ENCODE data around the gene RERE. TPM values are rescaled to one million over a fixed set of nuclear protein-coding genes. Genes with fewer than 3 reads are reported as not detected.
"Not testable (repeated sequence)": the region's sequence is repeated elsewhere in the genome, so short reads cannot be mapped to it uniquely, and the experiment has no call there.

The RERE gene
- total RNA-seq, 1 experiment from 2014 or later: 73.4 TPM

- ChIA-PET CTCF (no interaction called here), POLR2A (ENCODE audit: unreplicated experiment) (no interaction called here)
- no peak overlapping the region for H2AFZ ChIP-seq
- no peaks in the 10 kb centered on the region; the same call in 1 of the 2 replicates for H4K20me1 ChIP-seq (ENCODE audit: insufficient read depth)
- no peak overlapping the region for H3K4me2 ChIP-seq
- no peaks in the 10 kb centered on the region for H3K79me2 ChIP-seq (ENCODE audit: low read depth)
- DNase-seq: no peak
- no peaks in the 10 kb centered on the region for H3K36me3 ChIP-seq (ENCODE audit: low read depth)
- H3K9me2 ChIP-seq (ENCODE audit: insufficient read depth): no peaks in the 10 kb centered on the region
- H3K27ac ChIP-seq: no peak overlapping the region
- BruUV-seq (replicated peaks): no TSS peak
- H3K4me3 ChIP-seq: no peak overlapping the region
- H3K9me3 ChIP-seq (ENCODE audit: insufficient read depth, low read depth): no peaks in the 10 kb centered on the region
- H3K27me3 ChIP-seq (ENCODE audit: insufficient read depth, low read depth): no peaks in the 10 kb centered on the region
- intact Hi-C loops (cut with micrococcal nuclease; ENCODE audit: unreplicated experiment): no loop called here
- H3K4me1 ChIP-seq (replicated peaks; ENCODE audit: insufficient read depth): no peaks in the 10 kb centered on the region
- TF ChIP-seq EZH2 (IDR thresholded peaks at IDR 0.05; ENCODE audit: low read depth): no peak
- no peak for TF ChIP-seq CTCF (conservative IDR thresholded peaks at IDR 0.05)
- H3F3A ChIP-seq (ENCODE audit: insufficient read depth, low read depth): no peaks in the 10 kb centered on the region
Measured at GRCh38 chr1:8381618-8382017, 435.8 kb downstream of the RERE start.

GRCh38 chr1:8380310-8380709 is 437.1 kb downstream of the RERE start:
- H3K27ac ChIP-seq; H3K36me3 ChIP-seq (ENCODE audit: low read depth); H3K4me1 ChIP-seq (replicated peaks; ENCODE audit: insufficient read depth); H2AFZ ChIP-seq; CTCF ChIA-PET; H3F3A ChIP-seq (ENCODE audit: insufficient read depth, low read depth); H3K4me3 ChIP-seq; DNase-seq; intact Hi-C loops (cut with micrococcal nuclease; ENCODE audit: unreplicated experiment); H4K20me1 ChIP-seq (ENCODE audit: insufficient read depth); H3K79me2 ChIP-seq (ENCODE audit: low read depth); H3K9me2 ChIP-seq (ENCODE audit: insufficient read depth); H3K9me3 ChIP-seq (ENCODE audit: insufficient read depth, low read depth); H3K4me2 ChIP-seq; POLR2A ChIA-PET (ENCODE audit: unreplicated experiment); H3K27me3 ChIP-seq (ENCODE audit: insufficient read depth, low read depth); BruUV-seq (replicated peaks): not testable (repeated sequence)

- Histone ChIP-seq H4K20me1 (ENCODE audit: insufficient read depth) (no peaks in the 10 kb centered on the region; the same call in none of the 2 replicates), H3K9me2 (ENCODE audit: insufficient read depth) (no peaks in the 10 kb centered on the region), H3K27ac (no peak overlapping the region), H3K4me2 (no peak overlapping the region), H2AFZ (no peak overlapping the region), H3K4me1 (replicated peaks; ENCODE audit: insufficient read depth) (no peaks in the 10 kb centered on the region), H3K27me3 (ENCODE audit: insufficient read depth, low read depth) (no peaks in the 10 kb centered on the region), H3K9me3 (ENCODE audit: insufficient read depth, low read depth) (no peaks in the 10 kb centered on the region), H3K36me3 (ENCODE audit: low read depth) (no peaks in the 10 kb centered on the region), H3K4me3 (no peak overlapping the region), H3K79me2 (ENCODE audit: low read depth) (no peaks in the 10 kb centered on the region), H3F3A (ENCODE audit: insufficient read depth, low read depth) (no peaks in the 10 kb centered on the region)
- no peak for DNase-seq
- intact Hi-C loops (cut with micrococcal nuclease; ENCODE audit: unreplicated experiment): loop anchor here (10.0 kb wide), 1 partner anchor 345 kb away; no protein-coding TSS in a partner anchor
- ChIA-PET CTCF (interaction anchor here (0.6 kb wide), 1 partner anchor 345 kb away, joined by 4 read pairs; no protein-coding TSS in a partner anchor), POLR2A (ENCODE audit: unreplicated experiment) (interaction anchor here (0.6 kb wide), 1 partner anchor 339 kb away, joined by 6 read pairs; no protein-coding TSS in a partner anchor)
- BruUV-seq (replicated peaks): no TSS peak
- no peak for TF ChIP-seq EZH2 (IDR thresholded peaks at IDR 0.05; ENCODE audit: low read depth)
- no peak for TF ChIP-seq CTCF (conservative IDR thresholded peaks at IDR 0.05)
Measured at GRCh38 chr1:8379513-8380186, 437.8 kb downstream of the RERE start.

Data from PC-9 (cell line).